HG03571 (cell line): Measurements from ENCODE around the gene TFF1.

Experiments used
- ATAC-seq: cut with Tn5 transposase; IDR thresholded peaks from one replicate; pipeline ENCODE4 v1.9.1; 2021; ENCODE audit not compliant: unreplicated experiment

TFF1 gene

DNA sequence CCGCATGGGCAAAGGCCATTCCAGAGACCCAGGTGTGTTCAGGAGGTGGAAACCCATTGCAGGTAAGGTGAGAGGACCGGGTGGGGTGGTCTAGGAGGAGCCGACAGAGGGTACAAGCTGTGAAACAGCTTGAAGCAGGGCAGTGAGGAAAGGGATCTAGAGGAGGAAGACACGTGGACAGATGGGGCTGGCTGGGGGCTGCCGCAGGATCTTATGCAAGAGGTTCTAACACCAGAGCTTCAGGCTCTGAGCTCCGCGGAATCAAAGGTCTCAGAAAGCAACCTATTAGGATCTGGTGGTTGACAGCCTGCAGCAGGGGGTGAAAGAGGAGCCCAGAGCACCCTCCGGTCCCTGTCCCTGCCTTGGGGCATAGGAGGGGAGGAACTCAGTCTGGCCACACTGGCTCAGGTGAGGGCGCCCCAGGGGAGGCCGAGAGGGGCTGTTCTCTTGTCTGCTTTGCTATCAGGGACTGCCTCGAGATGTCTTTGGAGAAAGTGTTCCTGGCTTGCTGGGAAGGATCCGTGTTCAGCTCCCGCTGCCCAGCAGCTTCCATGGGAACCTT lies 1.9 kb downstream of the TFF1 start:
- no peak for ATAC-seq

- no peak for ATAC-seq
Measured at GRCh38 chr21:42363312-42363711, 3.0 kb downstream of the TFF1 start.

- no peak for ATAC-seq
Measured at GRCh38 chr21:42362700-42363099, 3.6 kb downstream of the TFF1 start.

DNA sequence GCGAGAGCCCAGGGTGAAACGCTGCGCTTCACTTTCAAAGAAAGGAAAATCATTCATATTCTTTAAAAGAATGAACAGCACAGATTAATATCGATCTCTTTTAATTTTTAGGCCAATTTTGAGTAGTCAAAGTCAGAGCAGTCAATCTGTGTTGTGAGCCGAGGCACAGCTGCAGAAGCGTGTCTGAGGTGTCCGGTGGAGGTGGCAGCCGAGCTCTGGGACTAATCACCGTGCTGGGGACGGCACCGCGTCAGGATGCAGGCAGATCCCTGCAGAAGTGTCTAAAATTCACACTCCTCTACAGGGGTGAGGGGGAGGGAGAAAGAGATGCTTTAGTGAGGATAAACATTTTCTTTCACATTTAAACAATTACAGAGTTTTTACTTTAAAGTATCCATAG lies 4.1 kb downstream of the TFF1 start:
- ATAC-seq, result no peak

DNA sequence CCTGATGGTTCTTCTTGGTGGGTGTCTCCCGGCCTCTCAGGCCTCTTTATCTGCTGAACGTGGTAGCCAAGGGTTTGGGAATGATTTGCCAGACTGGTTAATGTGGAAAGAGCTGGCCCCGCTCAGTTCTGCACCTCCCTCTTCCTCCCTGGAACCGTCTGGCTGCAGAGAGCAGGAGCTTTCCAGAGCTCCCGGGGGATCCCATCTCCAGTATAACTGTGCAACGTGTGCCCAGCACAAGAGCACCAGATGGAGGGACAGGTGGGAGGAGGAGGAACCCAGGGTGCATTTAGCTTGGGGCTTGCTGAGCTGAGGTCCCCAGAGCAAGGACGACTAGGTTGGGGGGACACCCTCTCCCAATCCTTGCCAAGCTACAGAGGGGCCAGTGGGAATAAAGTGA lies 5.0 kb downstream of the TFF1 start:
- ATAC-seq, result no peak

GRCh38 chr21:42360317-42360716 lies 6.0 kb downstream of the TFF1 start:
- no peak for ATAC-seq

DNA sequence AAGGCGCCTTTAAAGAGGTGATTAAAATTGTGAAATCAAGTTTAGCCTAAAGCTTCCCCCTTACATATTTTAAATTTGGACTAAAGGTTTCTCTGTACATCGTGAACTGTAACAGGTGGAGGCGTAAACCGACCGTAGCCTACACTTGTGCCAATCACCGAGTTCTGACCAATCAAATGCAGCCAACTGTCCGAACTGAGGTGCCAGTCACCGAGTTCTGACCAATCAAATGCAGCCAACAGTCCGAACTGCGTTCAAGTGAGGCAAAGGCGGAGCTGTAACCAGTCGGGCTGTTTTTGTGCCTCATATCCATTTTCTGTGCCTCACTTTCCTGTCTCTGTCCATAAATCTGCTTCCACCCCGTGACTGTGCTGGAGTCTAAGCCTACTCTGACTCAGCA lies 7.4 kb downstream of the TFF1 start:
- no peak for ATAC-seq

DNA sequence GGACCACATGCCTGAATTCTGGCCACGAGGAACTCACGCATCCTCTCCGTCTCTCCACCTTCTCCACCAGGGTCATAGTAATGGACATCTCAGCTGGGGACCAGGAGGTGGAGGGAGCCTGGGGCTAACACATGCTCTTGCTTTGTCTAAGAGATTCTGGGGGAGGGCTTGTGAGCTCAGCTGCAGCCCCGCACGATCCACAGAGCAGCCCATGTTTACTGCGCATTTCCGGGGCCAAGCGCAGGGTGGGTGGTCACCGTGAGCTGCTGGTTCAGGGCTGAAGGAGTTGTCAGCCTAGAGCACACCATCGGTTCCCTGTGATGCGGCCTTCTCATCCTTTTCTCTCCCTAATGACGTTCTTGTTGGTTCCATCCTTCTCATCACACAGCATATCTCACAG lies 8.1 kb downstream of the TFF1 start:
- no peak for ATAC-seq

- no peak for ATAC-seq
Measured at GRCh38 chr21:42357307-42357706, 9.0 kb downstream of the TFF1 start.

GRCh38 chr21:42356650-42357049 lies 9.7 kb downstream of the TFF1 start:
- no peak for ATAC-seq

GRCh38 chr21:42356046-42356445 lies 10.3 kb downstream of the TFF1 start:
- no peak for ATAC-seq

DNA sequence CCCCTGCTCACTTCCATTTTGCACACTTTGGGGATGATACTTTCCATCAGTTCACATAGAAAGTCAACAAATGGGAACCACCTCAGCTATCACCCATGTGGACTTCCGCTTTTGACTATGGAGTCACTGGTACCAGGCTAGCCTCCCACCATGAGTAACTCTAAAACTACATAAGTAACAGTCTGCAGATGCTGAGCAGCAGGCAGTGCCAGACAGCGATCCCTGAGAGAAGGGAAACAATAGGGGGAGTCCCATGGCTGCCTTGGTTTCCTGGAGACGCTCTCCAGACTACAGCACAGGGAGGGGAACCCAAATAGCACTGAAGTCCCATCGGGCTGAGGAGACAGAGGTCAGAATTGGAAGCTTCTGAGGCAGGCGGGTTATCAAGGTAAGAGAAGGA lies 12.7 kb downstream of the TFF1 start:
- ATAC-seq, result no peak

DNA sequence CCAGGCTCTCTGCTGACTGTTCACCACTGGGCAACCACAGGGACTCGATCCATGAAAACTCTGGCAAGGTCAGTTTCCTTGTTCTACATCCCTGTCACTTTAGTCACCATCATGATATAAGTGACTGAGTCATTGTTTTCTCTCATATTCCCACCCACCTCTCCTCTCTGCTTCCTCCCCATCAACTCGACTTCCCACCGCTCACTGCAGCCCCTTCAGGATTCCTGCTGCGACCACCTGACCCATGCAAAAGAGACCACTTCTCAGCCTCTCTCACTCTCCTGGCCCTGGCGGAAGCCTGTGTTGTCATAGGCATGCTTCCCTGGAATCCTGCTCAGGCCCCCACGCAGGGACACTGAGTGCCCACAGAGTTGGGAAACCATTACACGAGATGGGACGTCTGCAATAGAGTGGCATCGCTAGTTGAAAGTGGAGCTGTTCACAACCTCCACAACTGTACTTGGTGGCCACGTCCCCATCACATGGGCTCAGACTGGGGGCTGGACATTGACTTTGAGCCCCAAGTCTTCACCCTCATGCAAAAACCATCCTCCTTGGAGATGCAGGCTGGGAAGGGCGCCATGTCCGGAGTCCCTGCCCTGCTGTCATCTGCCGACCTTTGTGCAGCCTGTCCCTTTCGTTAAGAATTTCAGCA lies 13.8 kb downstream of the TFF1 start:
- ATAC-seq, result no peak

GRCh38 chr21:42351626-42352440 lies 14.5 kb downstream of the TFF1 start:
- no peak for ATAC-seq

DNA sequence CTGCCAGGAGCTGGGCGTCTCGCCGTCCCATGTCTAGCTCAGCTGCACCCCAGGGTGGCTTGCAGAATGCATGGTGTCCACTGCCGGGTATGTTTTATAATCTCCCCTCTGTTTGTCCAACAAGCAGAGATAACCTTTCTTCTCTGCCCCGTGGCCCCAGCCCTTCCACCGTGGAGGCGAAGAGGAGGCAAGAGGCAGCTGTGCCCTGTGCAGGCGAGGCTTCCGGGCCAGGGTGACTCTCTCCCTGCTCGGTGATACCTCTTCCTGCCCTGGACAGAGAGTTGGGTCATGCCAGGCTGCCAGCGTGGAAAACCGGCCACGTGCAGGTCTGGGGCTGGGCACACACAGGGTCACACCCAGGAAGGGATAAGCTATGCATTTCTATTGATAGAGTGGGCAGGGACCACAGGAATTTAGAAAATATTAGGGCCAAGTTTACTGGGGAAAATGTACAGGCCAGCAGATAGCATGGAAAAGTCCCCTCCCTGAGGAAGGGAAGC lies 15.4 kb downstream of the TFF1 start, which contains the start of gene TFF2:
TSS of gene TFF2 (minus strand) at position 68 of the 500 bp plus-strand sequence. CDS start at position 31, 37 bp downstream.
- ATAC-seq, result no peak

DNA sequence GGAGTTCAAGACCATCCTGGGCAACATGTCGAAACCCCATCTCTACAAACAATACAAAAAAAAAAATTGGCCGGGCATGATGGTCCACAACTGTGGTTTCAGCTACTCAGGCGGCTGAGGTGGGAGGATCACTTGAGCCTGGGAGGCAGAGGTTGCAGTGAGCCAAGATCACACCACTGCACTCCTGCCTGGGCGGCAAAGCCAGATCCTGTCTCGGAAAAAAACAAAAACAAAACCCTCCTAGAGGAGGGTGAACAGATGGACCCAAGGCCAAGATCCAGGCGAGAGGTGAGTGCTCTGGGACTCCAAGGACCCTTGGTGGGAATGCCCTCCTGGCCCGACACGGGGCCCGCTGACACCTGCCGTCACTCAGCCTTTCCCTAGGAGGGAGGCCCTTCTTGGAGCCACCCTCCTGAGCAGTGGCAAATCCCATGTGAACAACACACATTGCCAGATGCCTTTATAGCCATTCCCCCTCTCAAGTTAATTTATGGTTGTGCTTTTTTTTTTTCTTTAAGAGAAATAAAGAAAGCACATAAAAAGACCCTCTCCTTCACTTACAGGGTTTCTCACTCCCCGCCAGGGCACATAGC lies 15.9 kb downstream of the TFF1 start:
- ATAC-seq, result no peak

- ATAC-seq, result no peak
Measured at GRCh38 chr21:42349420-42350317, 16.7 kb downstream of the TFF1 start.

GRCh38 chr21:42348762-42349161 lies 17.6 kb downstream of the TFF1 start:
- no peak for ATAC-seq

DNA sequence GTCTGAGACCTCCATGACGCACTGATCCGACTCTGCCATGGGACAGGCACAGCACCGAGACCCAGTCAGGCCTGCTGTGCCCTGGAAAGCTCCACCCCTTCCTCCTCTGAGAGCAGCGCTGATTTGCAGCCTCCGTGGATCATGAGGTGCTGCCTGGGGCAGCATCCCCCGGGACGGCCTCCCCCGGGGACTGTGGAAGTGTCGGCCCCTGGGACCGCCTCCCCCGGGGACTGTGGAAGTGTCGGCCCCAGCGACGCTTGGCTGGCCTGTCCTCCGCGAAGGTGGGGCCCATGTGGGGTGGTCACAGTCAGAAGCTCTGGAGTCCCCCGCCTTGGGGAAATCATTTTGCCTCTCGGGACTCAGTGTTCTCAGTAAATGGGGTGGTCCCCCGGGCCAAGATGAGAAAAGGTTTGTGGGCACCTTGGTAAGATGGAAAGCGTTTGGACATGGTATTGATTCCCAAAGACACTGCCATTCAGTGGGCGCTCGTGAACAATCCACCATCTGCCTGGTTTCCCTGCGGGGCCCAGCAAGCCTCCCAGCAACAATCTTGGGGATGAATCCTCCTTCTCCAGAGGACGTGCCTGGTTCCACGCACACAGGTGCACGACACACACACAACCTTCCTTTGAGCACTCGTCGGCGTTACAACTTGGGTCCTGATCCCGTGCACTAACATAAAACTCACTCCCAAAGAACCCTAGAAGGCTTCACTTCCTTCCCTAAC lies 18.6 kb downstream of the TFF1 start:
- ATAC-seq, result no peak
